ENCODE measurements around the gene SYT15. TPM values are rescaled to one million over a fixed set of nuclear protein-coding genes. Genes with fewer than 3 reads are reported as not detected.
A peak's percentile ranks its signal among the peaks of the same experiment; 100 is the strongest.

Gene SYT15
- total RNA-seq, 3 donors from 2014 or later (not counting 1 experiment from before 2014, with no cell fraction given), result 1.00 to 2.0 (median 1.1) TPM

DNA sequence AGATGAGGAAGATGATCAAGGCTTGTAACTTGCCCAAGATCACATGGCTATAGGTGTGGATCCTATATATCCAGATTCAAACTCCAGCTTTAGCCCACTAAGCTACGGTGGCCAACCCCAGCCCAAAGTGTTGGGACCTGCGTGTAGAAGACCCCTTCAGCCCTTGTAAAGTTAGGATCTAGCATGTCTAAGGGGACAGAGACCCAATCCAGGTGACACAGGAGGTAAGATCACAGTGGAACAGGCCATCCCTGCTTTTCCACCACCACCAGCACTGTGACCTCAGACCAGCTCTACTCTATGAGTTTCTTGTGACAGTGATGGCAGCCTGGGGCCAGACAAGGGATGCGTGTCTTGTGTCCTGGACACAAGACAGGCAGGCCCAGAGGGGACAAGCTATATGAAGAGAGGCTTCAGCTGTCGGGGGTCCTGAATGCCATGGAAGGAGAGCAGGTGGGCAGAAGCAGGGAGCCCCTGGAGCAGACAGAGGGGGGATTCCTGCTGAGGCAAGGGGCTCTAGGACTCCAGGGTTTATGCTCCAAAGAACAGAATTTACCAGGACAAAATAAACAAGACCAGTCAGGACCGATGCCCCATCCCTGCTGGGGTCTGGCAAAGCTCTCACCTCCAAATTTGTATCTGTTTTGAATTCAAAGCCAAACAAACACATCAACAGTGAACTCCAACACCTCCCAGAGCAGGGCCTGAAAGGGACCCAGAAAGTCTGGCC is 32.9 kb upstream of the SYT15 start:
- H3K27ac ChIP-seq (ENCODE audit: low read length), result no peak overlapping the region
- 80% methylated on average over 5 of the region's 5 CpGs for WGBS (ENCODE audit: insufficient coverage)
- TF ChIP-seq CTCF (IDR thresholded peaks at IDR 0.05), result no peak
- H3K9me3 ChIP-seq (ENCODE audit: control insufficient read depth, insufficient read depth, low read length), result no peaks in the 10 kb centered on the region
- Mint-ChIP-seq H3K36me3 (no peaks in the 10 kb centered on the region), H3K4me1 (peaks cover 0 to 4% of the 10 kb centered on the region in 2 donors), H3K9me3 (no peaks in the 10 kb centered on the region), H3K4me3 (no peak overlapping the region), H3K27ac (no peak overlapping the region), H3K27me3 (ENCODE audit: low read depth in 2 of 2) (peaks cover 4 to 14% of the 10 kb centered on the region in 2 donors)
- no peaks in the 10 kb centered on the region for H3K36me3 ChIP-seq (ENCODE audit: control insufficient read depth, insufficient read depth, low read length)
- DNase-seq, result peak in 1 of 2 donors; percentile 5
- intact Hi-C loops (cut with micrococcal nuclease), result no loop called here
- no peak overlapping the region for H3K4me3 ChIP-seq (ENCODE audit: low read length)
- peaks cover 4% of the 10 kb centered on the region for H3K4me1 ChIP-seq (ENCODE audit: control insufficient read depth, insufficient read depth, low read length)
- ATAC-seq, result no peak
- no peaks in the 10 kb centered on the region for H3K27me3 ChIP-seq (ENCODE audit: control insufficient read depth, insufficient read depth, low read length)

DNA sequence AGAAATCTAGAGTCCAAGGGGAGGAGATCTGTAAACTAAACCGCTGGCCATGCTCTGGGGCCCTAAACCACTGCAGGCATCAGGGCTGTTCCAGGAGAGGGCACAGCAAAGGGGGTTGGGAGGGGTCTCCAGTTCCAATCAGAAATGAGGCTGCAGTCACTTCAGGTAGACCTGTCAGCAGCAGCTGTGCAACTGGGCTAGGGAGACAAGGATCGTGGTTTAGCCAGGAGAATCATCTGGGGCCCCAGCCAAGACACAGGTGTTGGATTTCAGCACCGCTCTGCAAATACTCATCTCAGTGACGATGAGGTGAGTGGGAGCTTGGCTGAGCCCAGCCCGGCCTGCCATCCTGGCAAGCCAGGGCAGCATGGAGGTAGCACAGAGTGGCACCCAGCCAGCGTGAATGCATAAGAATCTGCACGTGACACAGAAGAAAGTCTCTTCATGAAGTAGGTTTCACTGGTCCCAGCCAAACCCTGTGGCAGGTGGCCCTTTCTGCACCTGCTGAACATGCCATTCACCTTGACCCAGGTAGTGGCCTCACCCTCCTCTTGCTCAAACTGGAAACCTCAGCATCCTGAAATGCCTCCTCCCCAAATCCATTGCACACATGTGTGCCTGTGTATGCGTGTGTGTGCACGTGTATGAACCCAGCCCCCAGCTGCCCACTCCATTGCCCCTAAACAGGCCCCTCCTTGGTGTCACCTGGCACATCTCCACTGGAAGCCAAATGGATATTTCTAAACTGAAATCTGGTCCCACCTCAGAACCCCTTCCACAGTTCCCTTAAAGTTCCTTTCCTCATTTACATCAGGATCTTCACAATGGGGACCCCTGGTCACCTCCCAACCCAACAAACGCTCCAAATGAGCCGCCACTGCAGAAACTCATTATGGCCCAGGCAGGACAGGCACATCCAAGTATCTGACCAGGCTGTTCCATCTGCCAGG is 32.1 kb upstream of the SYT15 start:
- H3K4me3 ChIP-seq (ENCODE audit: low read length), result no peak overlapping the region
- no peak for TF ChIP-seq CTCF (IDR thresholded peaks at IDR 0.05)
- no peak for ATAC-seq
- no peak overlapping the region for H3K27ac Mint-ChIP-seq
- H3K36me3 Mint-ChIP-seq, result no peaks in the 10 kb centered on the region
- intact Hi-C loops (cut with micrococcal nuclease), result no loop called here
- peaks cover 4 to 13% of the 10 kb centered on the region in 2 donors for H3K27me3 Mint-ChIP-seq (ENCODE audit: low read depth in 2 of 2)
- no peaks in the 10 kb centered on the region for H3K36me3 ChIP-seq (ENCODE audit: control insufficient read depth, insufficient read depth, low read length)
- peaks cover 0 to 4% of the 10 kb centered on the region in 2 donors for H3K4me1 Mint-ChIP-seq
- no peak overlapping the region for H3K27ac ChIP-seq (ENCODE audit: low read length)
- DNase-seq, result peak in 1 of 2 donors; percentile 11
- H3K27me3 ChIP-seq (ENCODE audit: control insufficient read depth, insufficient read depth, low read length), result no peaks in the 10 kb centered on the region
- WGBS (ENCODE audit: insufficient coverage), result 77% methylated on average over 11 of the region's 11 CpGs
- H3K4me3 Mint-ChIP-seq, result no peak overlapping the region
- H3K9me3 Mint-ChIP-seq, result no peaks in the 10 kb centered on the region
- no peaks in the 10 kb centered on the region for H3K9me3 ChIP-seq (ENCODE audit: control insufficient read depth, insufficient read depth, low read length)
- H3K4me1 ChIP-seq (ENCODE audit: control insufficient read depth, insufficient read depth, low read length), result no peaks in the 10 kb centered on the region

- no peak overlapping the region for H3K4me3 ChIP-seq (ENCODE audit: low read length)
- H3K27me3 ChIP-seq (ENCODE audit: control insufficient read depth, insufficient read depth, low read length), result no peaks in the 10 kb centered on the region
- H3K36me3 Mint-ChIP-seq, result no peaks in the 10 kb centered on the region
- H3K27ac ChIP-seq (ENCODE audit: low read length), result no peak overlapping the region
- no peaks in the 10 kb centered on the region for H3K9me3 Mint-ChIP-seq
- 63% methylated on average over 11 of the region's 11 CpGs for WGBS (ENCODE audit: insufficient coverage)
- H3K4me1 Mint-ChIP-seq, result no peaks in the 10 kb centered on the region
- TF ChIP-seq CTCF (IDR thresholded peaks at IDR 0.05), result no peak
- no peak overlapping the region for H3K27ac Mint-ChIP-seq
- intact Hi-C loops (cut with micrococcal nuclease), result no loop called here
- DNase-seq, result peak in 1 of 2 donors; percentile 11
- no peak overlapping the region for H3K4me3 Mint-ChIP-seq
- ATAC-seq, result no peak
- H3K4me1 ChIP-seq (ENCODE audit: control insufficient read depth, insufficient read depth, low read length), result no peaks in the 10 kb centered on the region
- H3K9me3 ChIP-seq (ENCODE audit: control insufficient read depth, insufficient read depth, low read length), result no peaks in the 10 kb centered on the region
- H3K27me3 Mint-ChIP-seq (ENCODE audit: low read depth in 2 of 2), result peaks cover 4 to 5% of the 10 kb centered on the region in 2 donors
- no peaks in the 10 kb centered on the region for H3K36me3 ChIP-seq (ENCODE audit: control insufficient read depth, insufficient read depth, low read length)
Observed at GRCh38 chr10:46547541-46548497, 31.1 kb upstream of the SYT15 start.

All from natural killer cell (primary cell).